Kidney epithelial cell (primary cell): Measurements from ENCODE around the gene NACAD. TPM values are rescaled to one million over a fixed set of nuclear protein-coding genes. Genes with fewer than 3 reads are reported as not detected.

Source experiments
- DNase-seq: peaks from one replicate; pipeline ENCODE4 v3.0.0-alpha.2; 2010; ENCODE audit warnings: low read depth
- H3K27me3 ChIP-seq: 2 replicates; pipeline ENCODE4 v1.6.0; 2011; ENCODE audit warnings: low read length; ENCODE audit not compliant: control insufficient read depth, insufficient read depth
- H3K36me3 ChIP-seq: 2 replicates; pipeline ENCODE4 v1.5.1; 2011; ENCODE audit warnings: low read length; ENCODE audit not compliant: control insufficient read depth, insufficient read depth
- H3K4me3 ChIP-seq: 2 replicates; pipeline ENCODE4 v1.5.1; 2011; ENCODE audit warnings: low read depth, mild to moderate bottlenecking, control low read depth, low read length
- CTCF ChIP-seq: IDR thresholded peaks from 2 replicates; pipeline ENCODE4 v1.5.1; 2011; ENCODE audit warnings: mild to moderate bottlenecking, moderate library complexity, low read length, control low read depth, inconsistent platforms; ENCODE audit not compliant: insufficient read depth, poor library complexity, severe bottlenecking
- total RNA-seq: library from RNA; depleted of rRNA; stranded (reverse); fragments of >200 nt; gene quantifications from 2 replicates; pipeline ENCODE4 v1.2.3, GENCODE V29; 2015

NACAD gene
- total RNA-seq, 1 donor from 2014 or later = 4.9 TPM

- no peak for DNase-seq
- peaks cover 6% of the 10 kb centered on the region for H3K27me3 ChIP-seq
- no peak overlapping the region for H3K4me3 ChIP-seq
- TF ChIP-seq CTCF = no peak
- no peaks in the 10 kb centered on the region for H3K36me3 ChIP-seq
Observed at GRCh38 chr7:45131891-45132290, 43.1 kb upstream of the NACAD start.

- no peak for DNase-seq
- peaks cover 4% of the 10 kb centered on the region for H3K27me3 ChIP-seq
- TF ChIP-seq CTCF = no peak
- no peaks in the 10 kb centered on the region for H3K36me3 ChIP-seq
- H3K4me3 ChIP-seq = no peak overlapping the region
Observed at GRCh38 chr7:45130910-45131309, 42.1 kb upstream of the NACAD start.

- TF ChIP-seq CTCF = no peak
- Histone ChIP-seq H3K4me3 (no peak overlapping the region), H3K36me3 (no peaks in the 10 kb centered on the region), H3K27me3 (peaks cover 4% of the 10 kb centered on the region)
- DNase-seq = no peak
Observed at GRCh38 chr7:45129906-45130305, 41.1 kb upstream of the NACAD start.

- no peak for DNase-seq
- peaks cover 4% of the 10 kb centered on the region for H3K27me3 ChIP-seq
- no peak for TF ChIP-seq CTCF
- H3K4me3 ChIP-seq = no peak overlapping the region
- H3K36me3 ChIP-seq = no peaks in the 10 kb centered on the region
Observed at GRCh38 chr7:45129181-45129800, 40.5 kb upstream of the NACAD start.

GRCh38 chr7:45126920-45127319, 38.2 kb upstream of the NACAD start:
- DNase-seq = no peak

More at GRCh38 chr7:45126920-45127319, 38.2 kb upstream of the NACAD start:
- no peak for TF ChIP-seq CTCF
- peaks cover 2% of the 10 kb centered on the region for H3K27me3 ChIP-seq
- no peak overlapping the region for H3K4me3 ChIP-seq
- no peaks in the 10 kb centered on the region for H3K36me3 ChIP-seq
